NT2/D1 (cell line): ENCODE data around the gene ARSK.

Source experiments
- SUZ12 ChIP-seq: IDR thresholded peaks from 2 replicates; pipeline ENCODE4 v1.6.1; 2011; ENCODE audit not compliant: insufficient read length, insufficient read depth; ENCODE audit errors: extremely low read depth
- YY1 ChIP-seq: IDR thresholded peaks from 2 replicates; pipeline ENCODE4 v1.6.1; 2011; ENCODE audit not compliant: insufficient read length, insufficient read depth
- ZNF274 ChIP-seq: IDR thresholded peaks from 2 replicates; pipeline ENCODE4 v1.6.1; 2011; ENCODE audit warnings: mild to moderate bottlenecking, low read depth, low read length

GRCh38 chr5:95519151-95519550 is 35.8 kb upstream of the ARSK start:
- TF ChIP-seq YY1 (no peak), SUZ12 (no peak), ZNF274 (no peak)
